Activated CD8-positive, alpha-beta memory T cell treated with anti-CD3 and anti-CD28 coated beads, Interleukin-2, amount 50 U/mL, for 4 hours (primary cell): ENCODE measurements around the gene PTPRO.

ENCODE experiments used
- DNase-seq: peaks from one replicate; pipeline ENCODE4 v3.0.0-alpha.2; 2020

PTPRO gene

GRCh38 chr12:15458008-15458407, 135.7 kb downstream of the PTPRO start:
- DNase-seq = no peak

- no peak for DNase-seq
Observed at GRCh38 chr12:15468911-15469310, 146.6 kb downstream of the PTPRO start.

- no peak for DNase-seq
Observed at GRCh38 chr12:15469356-15469755, 147.0 kb downstream of the PTPRO start.

GRCh38 chr12:15472036-15472435, 149.7 kb downstream of the PTPRO start:
- no peak for DNase-seq

- no peak for DNase-seq
Observed at GRCh38 chr12:15474766-15475165, 152.5 kb downstream of the PTPRO start.

GRCh38 chr12:15477761-15478160, 155.5 kb downstream of the PTPRO start:
- no peak for DNase-seq

- no peak for DNase-seq
Observed at GRCh38 chr12:15481846-15482245, 159.5 kb downstream of the PTPRO start.

- no peak for DNase-seq
Observed at GRCh38 chr12:15485466-15485865, 163.2 kb downstream of the PTPRO start.

GRCh38 chr12:15486859-15487258, 164.6 kb downstream of the PTPRO start:
- DNase-seq = no peak

- DNase-seq = no peak
Observed at GRCh38 chr12:15488481-15488880, 166.2 kb downstream of the PTPRO start.

- no peak for DNase-seq
Observed at GRCh38 chr12:15494329-15495046, 172.2 kb downstream of the PTPRO start.

- no peak for DNase-seq
Observed at GRCh38 chr12:15495746-15496145, 173.4 kb downstream of the PTPRO start.

GRCh38 chr12:15496738-15497137, 174.4 kb downstream of the PTPRO start:
- DNase-seq = no peak

- no peak for DNase-seq
Observed at GRCh38 chr12:15497671-15498292, 175.5 kb downstream of the PTPRO start.

- no peak for DNase-seq
Observed at GRCh38 chr12:15502211-15502610, 179.9 kb downstream of the PTPRO start.

- DNase-seq = no peak
Observed at GRCh38 chr12:15505616-15506015, 183.3 kb downstream of the PTPRO start.

- no peak for DNase-seq
Observed at GRCh38 chr12:15515010-15515409, 192.7 kb downstream of the PTPRO start.

GRCh38 chr12:15520083-15520482, 197.8 kb downstream of the PTPRO start:
- no peak for DNase-seq

- DNase-seq = no peak
Observed at GRCh38 chr12:15520844-15521243, 198.5 kb downstream of the PTPRO start.

GRCh38 chr12:15522574-15523187, 200.4 kb downstream of the PTPRO start:
- DNase-seq = no peak

GRCh38 chr12:15525441-15525840, 203.1 kb downstream of the PTPRO start:
- DNase-seq = no peak

- no peak for DNase-seq
Observed at GRCh38 chr12:15526033-15526432, 203.7 kb downstream of the PTPRO start.

GRCh38 chr12:15527201-15528080, 205.1 kb downstream of the PTPRO start:
- DNase-seq = no peak
